Liver (tissue), 3 donors: Measurements from ENCODE around the gene NAPA.

Experiments used
- EGR1 ChIP-seq, 2 donors: IDR thresholded peaks; 2 replicates each; pipeline ENCODE4 v1.6.1; 2016 to 2018; ENCODE audit warnings: antibody characterized with exemption in 2 of 2, low read depth in 2 of 2
- GABPA ChIP-seq, 2 donors: IDR thresholded peaks in 1 of 2; conservative IDR thresholded peaks in 1 of 2; 2 replicates each; pipeline ENCODE4 v1.6.1; 2016; ENCODE audit warnings: antibody characterized with exemption in 2 of 2, mild to moderate bottlenecking in 1 of 2, moderate library complexity in 1 of 2
- JUND ChIP-seq, 2 donors: IDR thresholded peaks; 2 replicates each; pipeline ENCODE4 v1.6.1; 2016; ENCODE audit warnings: antibody characterized with exemption in 2 of 2
- RAD21 ChIP-seq, 2 donors: IDR thresholded peaks; 2 replicates each; pipeline ENCODE4 v1.6.1; 2016; ENCODE audit warnings: antibody characterized with exemption in 2 of 2, mild to moderate bottlenecking in 2 of 2
- SP1 ChIP-seq: IDR thresholded peaks from 2 replicates; pipeline ENCODE4 v1.6.1; 2018; ENCODE audit warnings: antibody characterized with exemption, mild to moderate bottlenecking
- TAF1 ChIP-seq: conservative IDR thresholded peaks from 2 replicates; pipeline ENCODE4 v1.6.1; 2016; ENCODE audit warnings: antibody characterized with exemption, mild to moderate bottlenecking
- TF ChIP-seq, protein P1 (sequence below): fragments of 150-350 bp; IDR thresholded peaks from 2 replicates; pipeline ENCODE4 v1.5.1; 2017; ENCODE audit warnings: improper control_type of control experiment, low read depth, low read length; ENCODE audit not compliant: missing input control
- donor health status: healthy.
- donor health status: healthy.

DNA sequence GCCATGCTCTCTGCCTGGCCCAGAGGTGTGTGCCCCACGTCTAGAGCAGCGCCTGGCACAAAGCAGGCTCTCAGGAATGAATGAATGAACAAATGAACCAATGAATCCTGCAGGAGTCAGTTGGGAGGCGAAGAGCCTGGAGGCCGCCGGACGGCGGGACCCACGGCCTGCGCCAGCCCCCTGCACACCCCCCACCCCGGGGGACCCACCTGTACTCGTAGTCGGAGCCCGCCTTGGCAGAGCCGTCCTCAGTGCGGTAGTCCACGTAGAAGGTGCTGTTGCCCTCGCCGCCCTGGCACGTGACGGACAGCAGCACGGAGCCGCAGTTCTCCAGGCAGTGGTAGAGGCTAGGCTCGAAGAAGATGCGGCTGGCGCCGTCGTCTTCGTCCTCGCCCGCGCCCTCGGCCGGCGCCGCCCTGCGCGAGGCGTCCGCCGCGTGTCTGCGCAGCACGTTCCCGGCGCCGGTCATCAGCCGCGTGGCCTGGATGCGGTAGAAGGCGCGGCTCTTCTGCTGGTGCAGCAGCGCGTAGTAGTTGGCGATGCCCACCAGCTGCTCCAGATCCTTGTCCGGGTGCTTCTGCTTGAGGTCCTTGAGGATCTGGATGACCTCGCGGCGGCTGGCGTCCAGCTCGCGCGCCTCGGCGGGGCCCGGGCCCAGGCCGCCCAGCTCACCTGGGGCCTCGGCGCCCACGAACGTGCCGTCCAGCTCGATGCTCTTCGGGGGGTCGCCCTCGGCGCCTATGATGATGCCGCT is 58.0 kb downstream of the NAPA start:
- TF ChIP-seq, protein P1, sequence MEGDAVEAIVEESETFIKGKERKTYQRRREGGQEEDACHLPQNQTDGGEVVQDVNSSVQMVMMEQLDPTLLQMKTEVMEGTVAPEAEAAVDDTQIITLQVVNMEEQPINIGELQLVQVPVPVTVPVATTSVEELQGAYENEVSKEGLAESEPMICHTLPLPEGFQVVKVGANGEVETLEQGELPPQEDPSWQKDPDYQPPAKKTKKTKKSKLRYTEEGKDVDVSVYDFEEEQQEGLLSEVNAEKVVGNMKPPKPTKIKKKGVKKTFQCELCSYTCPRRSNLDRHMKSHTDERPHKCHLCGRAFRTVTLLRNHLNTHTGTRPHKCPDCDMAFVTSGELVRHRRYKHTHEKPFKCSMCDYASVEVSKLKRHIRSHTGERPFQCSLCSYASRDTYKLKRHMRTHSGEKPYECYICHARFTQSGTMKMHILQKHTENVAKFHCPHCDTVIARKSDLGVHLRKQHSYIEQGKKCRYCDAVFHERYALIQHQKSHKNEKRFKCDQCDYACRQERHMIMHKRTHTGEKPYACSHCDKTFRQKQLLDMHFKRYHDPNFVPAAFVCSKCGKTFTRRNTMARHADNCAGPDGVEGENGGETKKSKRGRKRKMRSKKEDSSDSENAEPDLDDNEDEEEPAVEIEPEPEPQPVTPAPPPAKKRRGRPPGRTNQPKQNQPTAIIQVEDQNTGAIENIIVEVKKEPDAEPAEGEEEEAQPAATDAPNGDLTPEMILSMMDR, result no peak
- no peak for TF ChIP-seq TAF1
- TF ChIP-seq GABPA (IDR thresholded peaks at IDR 0.05 in 1 of 2, conservative IDR thresholded peaks at IDR 0.05 in 1 of 2), result no peak
- no peak for TF ChIP-seq JUND (IDR thresholded peaks at IDR 0.05)
- no peak for TF ChIP-seq RAD21 (IDR thresholded peaks at IDR 0.05)
- TF ChIP-seq SP1, result no peak
- TF ChIP-seq EGR1 (IDR thresholded peaks at IDR 0.05; ENCODE audit: low read depth in 2 of 2), result no peak
